ENCODE measurements around the gene TPPP.
"Not testable (repeated sequence)": the region's sequence is repeated elsewhere in the genome, so short reads cannot be mapped to it uniquely, and the experiment has no call there.

DNA sequence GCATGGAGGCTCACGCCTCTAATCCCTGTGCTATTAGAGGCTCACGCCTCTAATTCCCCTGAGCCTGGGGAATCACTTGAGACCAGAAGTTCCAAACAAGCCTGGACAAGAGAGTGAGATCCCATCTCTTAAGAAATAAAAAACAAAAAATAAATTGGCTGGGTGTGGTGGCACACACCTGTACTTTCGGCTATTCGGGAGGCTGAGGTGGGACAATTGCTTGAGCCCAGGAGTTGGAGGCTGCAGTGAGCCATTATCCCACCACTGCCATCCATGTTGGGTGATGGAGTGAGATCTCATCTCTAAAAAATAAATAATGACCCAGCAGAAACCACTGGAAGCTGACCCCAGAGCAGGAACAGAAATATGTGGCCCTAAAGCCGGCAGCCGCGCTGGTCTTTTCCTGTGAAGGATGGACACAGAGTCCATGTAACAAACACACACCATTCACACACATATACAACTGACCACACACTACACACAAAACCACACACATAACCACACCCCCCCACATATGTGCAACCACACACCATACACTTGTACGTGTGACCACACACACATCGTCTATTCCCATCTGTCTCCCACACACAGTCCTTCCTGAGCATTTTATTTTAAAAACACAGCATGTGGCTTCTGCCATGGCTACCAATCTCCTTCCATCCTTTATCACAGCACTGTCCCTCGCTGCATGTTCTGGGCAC, 39.8 kb upstream of the TPPP start:
- TF ChIP-seq CEBPB (IDR thresholded peaks at IDR 0.05; ENCODE audit: borderline replicate concordance, low read depth, low read length); ZNF639 (CRISPR knock-in tag; conservative IDR thresholded peaks at IDR 0.05); ZFP37 (CRISPR knock-in tag; IDR thresholded peaks at IDR 0.05; ENCODE audit: borderline replicate concordance); SRF (IDR thresholded peaks at IDR 0.05; ENCODE audit: low read depth, low read length); ZSCAN9 (CRISPR knock-in tag; IDR thresholded peaks at IDR 0.05; ENCODE audit: borderline replicate concordance); ZNF503 (CRISPR knock-in tag; IDR thresholded peaks at IDR 0.05); POLR2A (IDR thresholded peaks at IDR 0.05; ENCODE audit: insufficient read depth in 1 of 2, low read depth in 2 of 2, low read length in 2 of 2); ZNF253 (CRISPR knock-in tag; IDR thresholded peaks at IDR 0.05; ENCODE audit: borderline replicate concordance); MLX (CRISPR knock-in tag; IDR thresholded peaks at IDR 0.05); NFYB (CRISPR knock-in tag; IDR thresholded peaks at IDR 0.05); SP2 (CRISPR knock-in tag; IDR thresholded peaks at IDR 0.05): not testable (repeated sequence)
- TF ChIP-seq, protein P1, sequence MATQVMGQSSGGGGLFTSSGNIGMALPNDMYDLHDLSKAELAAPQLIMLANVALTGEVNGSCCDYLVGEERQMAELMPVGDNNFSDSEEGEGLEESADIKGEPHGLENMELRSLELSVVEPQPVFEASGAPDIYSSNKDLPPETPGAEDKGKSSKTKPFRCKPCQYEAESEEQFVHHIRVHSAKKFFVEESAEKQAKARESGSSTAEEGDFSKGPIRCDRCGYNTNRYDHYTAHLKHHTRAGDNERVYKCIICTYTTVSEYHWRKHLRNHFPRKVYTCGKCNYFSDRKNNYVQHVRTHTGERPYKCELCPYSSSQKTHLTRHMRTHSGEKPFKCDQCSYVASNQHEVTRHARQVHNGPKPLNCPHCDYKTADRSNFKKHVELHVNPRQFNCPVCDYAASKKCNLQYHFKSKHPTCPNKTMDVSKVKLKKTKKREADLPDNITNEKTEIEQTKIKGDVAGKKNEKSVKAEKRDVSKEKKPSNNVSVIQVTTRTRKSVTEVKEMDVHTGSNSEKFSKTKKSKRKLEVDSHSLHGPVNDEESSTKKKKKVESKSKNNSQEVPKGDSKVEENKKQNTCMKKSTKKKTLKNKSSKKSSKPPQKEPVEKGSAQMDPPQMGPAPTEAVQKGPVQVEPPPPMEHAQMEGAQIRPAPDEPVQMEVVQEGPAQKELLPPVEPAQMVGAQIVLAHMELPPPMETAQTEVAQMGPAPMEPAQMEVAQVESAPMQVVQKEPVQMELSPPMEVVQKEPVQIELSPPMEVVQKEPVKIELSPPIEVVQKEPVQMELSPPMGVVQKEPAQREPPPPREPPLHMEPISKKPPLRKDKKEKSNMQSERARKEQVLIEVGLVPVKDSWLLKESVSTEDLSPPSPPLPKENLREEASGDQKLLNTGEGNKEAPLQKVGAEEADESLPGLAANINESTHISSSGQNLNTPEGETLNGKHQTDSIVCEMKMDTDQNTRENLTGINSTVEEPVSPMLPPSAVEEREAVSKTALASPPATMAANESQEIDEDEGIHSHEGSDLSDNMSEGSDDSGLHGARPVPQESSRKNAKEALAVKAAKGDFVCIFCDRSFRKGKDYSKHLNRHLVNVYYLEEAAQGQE (IDR thresholded peaks at IDR 0.05; ENCODE audit: borderline replicate concordance in 1 of 2, low read depth in 1 of 2, low read length in 2 of 2) = not testable (repeated sequence)
- TF ChIP-seq, protein P2, sequence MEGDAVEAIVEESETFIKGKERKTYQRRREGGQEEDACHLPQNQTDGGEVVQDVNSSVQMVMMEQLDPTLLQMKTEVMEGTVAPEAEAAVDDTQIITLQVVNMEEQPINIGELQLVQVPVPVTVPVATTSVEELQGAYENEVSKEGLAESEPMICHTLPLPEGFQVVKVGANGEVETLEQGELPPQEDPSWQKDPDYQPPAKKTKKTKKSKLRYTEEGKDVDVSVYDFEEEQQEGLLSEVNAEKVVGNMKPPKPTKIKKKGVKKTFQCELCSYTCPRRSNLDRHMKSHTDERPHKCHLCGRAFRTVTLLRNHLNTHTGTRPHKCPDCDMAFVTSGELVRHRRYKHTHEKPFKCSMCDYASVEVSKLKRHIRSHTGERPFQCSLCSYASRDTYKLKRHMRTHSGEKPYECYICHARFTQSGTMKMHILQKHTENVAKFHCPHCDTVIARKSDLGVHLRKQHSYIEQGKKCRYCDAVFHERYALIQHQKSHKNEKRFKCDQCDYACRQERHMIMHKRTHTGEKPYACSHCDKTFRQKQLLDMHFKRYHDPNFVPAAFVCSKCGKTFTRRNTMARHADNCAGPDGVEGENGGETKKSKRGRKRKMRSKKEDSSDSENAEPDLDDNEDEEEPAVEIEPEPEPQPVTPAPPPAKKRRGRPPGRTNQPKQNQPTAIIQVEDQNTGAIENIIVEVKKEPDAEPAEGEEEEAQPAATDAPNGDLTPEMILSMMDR (CRISPR knock-in tag; IDR thresholded peaks at IDR 0.05) = not testable (repeated sequence)
- TF ChIP-seq, protein P3, sequence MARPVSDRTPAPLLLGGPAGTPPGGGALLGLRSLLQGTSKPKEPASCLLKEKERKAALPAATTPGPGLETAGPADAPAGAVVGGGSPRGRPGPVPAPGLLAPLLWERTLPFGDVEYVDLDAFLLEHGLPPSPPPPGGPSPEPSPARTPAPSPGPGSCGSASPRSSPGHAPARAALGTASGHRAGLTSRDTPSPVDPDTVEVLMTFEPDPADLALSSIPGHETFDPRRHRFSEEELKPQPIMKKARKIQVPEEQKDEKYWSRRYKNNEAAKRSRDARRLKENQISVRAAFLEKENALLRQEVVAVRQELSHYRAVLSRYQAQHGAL (CRISPR knock-in tag; IDR thresholded peaks at IDR 0.05; ENCODE audit: not compliant biosample characterization) = not testable (repeated sequence)

Data from HepG2 (cell line).